Measurements from ENCODE around the gene CDH23. TPM values are rescaled to one million over a fixed set of nuclear protein-coding genes. Genes with fewer than 3 reads are reported as not detected.

The CDH23 gene
- total RNA-seq, 2 experiments from 2014 or later = 4.7 to 4.9 TPM

GRCh38 chr10:71627230-71627939 is 230.7 kb downstream of the CDH23 start:
- DNase-seq (no peak), ATAC-seq (no peak)
- Mint-ChIP-seq H3K27ac (no peak overlapping the region), H3K4me3 (no peak overlapping the region), H3K4me1 (ENCODE audit: low read depth) (peaks cover 3% of the 10 kb centered on the region), H3K9me3 (ENCODE audit: insufficient read depth) (no peaks in the 10 kb centered on the region), H3K36me3 (ENCODE audit: low read depth) (no peaks in the 10 kb centered on the region), H3K27me3 (ENCODE audit: low read depth) (peaks cover 6% of the 10 kb centered on the region)
- ChIA-PET CTCF (no interaction called here), POLR2A (no interaction called here)

- CTCF ChIA-PET = no interaction called here
- POLR2A ChIA-PET = no interaction called here
Measured at GRCh38 chr10:71627956-71628355, 231.2 kb downstream of the CDH23 start.

GRCh38 chr10:71629131-71629530 is 232.4 kb downstream of the CDH23 start:
- Mint-ChIP-seq H3K4me3 (no peak overlapping the region), H3K9me3 (ENCODE audit: insufficient read depth) (no peaks in the 10 kb centered on the region), H3K36me3 (ENCODE audit: low read depth) (no peaks in the 10 kb centered on the region), H3K4me1 (ENCODE audit: low read depth) (no peaks in the 10 kb centered on the region), H3K27ac (no peak overlapping the region), H3K27me3 (ENCODE audit: low read depth) (peaks cover 10% of the 10 kb centered on the region)
- ChIA-PET CTCF (no interaction called here), POLR2A (no interaction called here)
- no peak for ATAC-seq
- no peak for DNase-seq

More at GRCh38 chr10:71627956-71628355, 231.2 kb downstream of the CDH23 start:
- DNase-seq (no peak), ATAC-seq (no peak)
- Mint-ChIP-seq H3K36me3 (ENCODE audit: low read depth) (no peaks in the 10 kb centered on the region), H3K9me3 (ENCODE audit: insufficient read depth) (no peaks in the 10 kb centered on the region), H3K27ac (no peak overlapping the region), H3K27me3 (ENCODE audit: low read depth) (peaks cover 7% of the 10 kb centered on the region), H3K4me3 (no peak overlapping the region), H3K4me1 (ENCODE audit: low read depth) (peaks cover 3% of the 10 kb centered on the region)

GRCh38 chr10:71630168-71630567 is 233.4 kb downstream of the CDH23 start:
- CTCF ChIA-PET = interaction anchor here (1.6 kb wide), 1 partner anchor 78 kb away, joined by 4 read pairs; no protein-coding TSS in a partner anchor
- H3K9me3 Mint-ChIP-seq (ENCODE audit: insufficient read depth) = no peaks in the 10 kb centered on the region
- H3K27ac Mint-ChIP-seq = no peak overlapping the region
- no peak overlapping the region for H3K4me3 Mint-ChIP-seq
- H3K4me1 Mint-ChIP-seq (ENCODE audit: low read depth) = no peaks in the 10 kb centered on the region
- H3K36me3 Mint-ChIP-seq (ENCODE audit: low read depth) = no peaks in the 10 kb centered on the region
- DNase-seq (no peak), ATAC-seq (no peak)
- POLR2A ChIA-PET = no interaction called here
- peaks cover 10% of the 10 kb centered on the region for H3K27me3 Mint-ChIP-seq (ENCODE audit: low read depth)

- ChIA-PET CTCF (interaction anchor here (1.6 kb wide), 1 partner anchor 77 kb away, joined by 4 read pairs; no protein-coding TSS in a partner anchor), POLR2A (no interaction called here)
- Mint-ChIP-seq H3K27me3 (ENCODE audit: low read depth) (peaks cover 10% of the 10 kb centered on the region), H3K9me3 (ENCODE audit: insufficient read depth) (no peaks in the 10 kb centered on the region), H3K4me1 (ENCODE audit: low read depth) (no peaks in the 10 kb centered on the region), H3K27ac (no peak overlapping the region), H3K4me3 (no peak overlapping the region), H3K36me3 (ENCODE audit: low read depth) (no peaks in the 10 kb centered on the region)
- ATAC-seq (no peak), DNase-seq (no peak)
Measured at GRCh38 chr10:71631007-71631861, 234.5 kb downstream of the CDH23 start.

GRCh38 chr10:71632200-71632820 is 235.6 kb downstream of the CDH23 start:
- ATAC-seq (no peak), DNase-seq (no peak)
- Mint-ChIP-seq H3K27ac (no peak overlapping the region), H3K4me3 (no peak overlapping the region), H3K9me3 (ENCODE audit: insufficient read depth) (no peaks in the 10 kb centered on the region), H3K36me3 (ENCODE audit: low read depth) (no peaks in the 10 kb centered on the region), H3K4me1 (ENCODE audit: low read depth) (no peaks in the 10 kb centered on the region), H3K27me3 (ENCODE audit: low read depth) (peaks cover 12% of the 10 kb centered on the region)
- CTCF ChIA-PET = no interaction called here
- POLR2A ChIA-PET = no interaction called here

GRCh38 chr10:71632896-71633600 is 236.3 kb downstream of the CDH23 start:
- CTCF ChIA-PET = no interaction called here
- peaks cover 11% of the 10 kb centered on the region for H3K27me3 Mint-ChIP-seq (ENCODE audit: low read depth)
- no peak overlapping the region for H3K27ac Mint-ChIP-seq
- POLR2A ChIA-PET = interaction anchor here (0.6 kb wide), 1 partner anchor 316 kb away, joined by 3 read pairs; no protein-coding TSS in a partner anchor
- H3K9me3 Mint-ChIP-seq (ENCODE audit: insufficient read depth) = no peaks in the 10 kb centered on the region
- DNase-seq = no peak
- H3K4me1 Mint-ChIP-seq (ENCODE audit: low read depth) = peaks cover 3% of the 10 kb centered on the region
- ATAC-seq = no peak
- H3K4me3 Mint-ChIP-seq = no peak overlapping the region
- no peaks in the 10 kb centered on the region for H3K36me3 Mint-ChIP-seq (ENCODE audit: low read depth)

GRCh38 chr10:71633920-71634319 is 237.2 kb downstream of the CDH23 start:
- Mint-ChIP-seq H3K36me3 (ENCODE audit: low read depth) (no peaks in the 10 kb centered on the region), H3K9me3 (ENCODE audit: insufficient read depth) (no peaks in the 10 kb centered on the region), H3K27me3 (ENCODE audit: low read depth) (peaks cover 11% of the 10 kb centered on the region), H3K27ac (no peak overlapping the region), H3K4me1 (ENCODE audit: low read depth) (peaks cover 7% of the 10 kb centered on the region), H3K4me3 (no peak overlapping the region)
- no peak for DNase-seq
- ChIA-PET CTCF (no interaction called here), POLR2A (interaction anchor here (0.6 to 0.7 kb wide), 2 partner anchors 317 to 350 kb away, joined by 3 read pairs; no protein-coding TSS in a partner anchor)
- ATAC-seq = no peak

GRCh38 chr10:71634531-71635164 is 237.9 kb downstream of the CDH23 start:
- no peak for DNase-seq
- ChIA-PET CTCF (no interaction called here), POLR2A (no interaction called here)
- ATAC-seq = no peak
- peaks cover 8% of the 10 kb centered on the region for H3K27me3 Mint-ChIP-seq (ENCODE audit: low read depth)
- H3K9me3 Mint-ChIP-seq (ENCODE audit: insufficient read depth) = no peaks in the 10 kb centered on the region
- no peak overlapping the region for H3K27ac Mint-ChIP-seq
- no peak overlapping the region for H3K4me3 Mint-ChIP-seq
- H3K4me1 Mint-ChIP-seq (ENCODE audit: low read depth) = peaks cover 7% of the 10 kb centered on the region
- H3K36me3 Mint-ChIP-seq (ENCODE audit: low read depth) = no peaks in the 10 kb centered on the region

- H3K27ac Mint-ChIP-seq = no peak overlapping the region
- CTCF ChIA-PET = no interaction called here
Measured at GRCh38 chr10:71635251-71635866, 238.6 kb downstream of the CDH23 start.

GRCh38 chr10:71635867-71636266 is 239.1 kb downstream of the CDH23 start:
- H3K36me3 Mint-ChIP-seq (ENCODE audit: low read depth) = no peaks in the 10 kb centered on the region
- ChIA-PET CTCF (no interaction called here), POLR2A (no interaction called here)
- no peaks in the 10 kb centered on the region for H3K9me3 Mint-ChIP-seq (ENCODE audit: insufficient read depth)
- H3K27ac Mint-ChIP-seq = no peak overlapping the region
- peaks cover 7% of the 10 kb centered on the region for H3K27me3 Mint-ChIP-seq (ENCODE audit: low read depth)
- no peak for DNase-seq
- no peak overlapping the region for H3K4me3 Mint-ChIP-seq
- H3K4me1 Mint-ChIP-seq (ENCODE audit: low read depth) = peaks cover 7% of the 10 kb centered on the region
- no peak for ATAC-seq

More at GRCh38 chr10:71635251-71635866, 238.6 kb downstream of the CDH23 start:
- no peak for DNase-seq
- no peak for ATAC-seq
- Mint-ChIP-seq H3K4me3 (no peak overlapping the region), H3K27me3 (ENCODE audit: low read depth) (peaks cover 7% of the 10 kb centered on the region), H3K9me3 (ENCODE audit: insufficient read depth) (no peaks in the 10 kb centered on the region), H3K4me1 (ENCODE audit: low read depth) (peaks cover 7% of the 10 kb centered on the region), H3K36me3 (ENCODE audit: low read depth) (no peaks in the 10 kb centered on the region)
- POLR2A ChIA-PET = no interaction called here

Measured in activated CD8-positive, alpha-beta T cell treated with anti-CD3 and anti-CD28 coated beads, Interleukin-2, amount 10 ng/mL, durations not matched to agents 7 days and 5 days (primary cell).